OCI-LY1 (cell line): Measurements from ENCODE around the gene FTSJ3.
"Not testable (repeated sequence)": the region's sequence is repeated elsewhere in the genome, so short reads cannot be mapped to it uniquely, and the experiment has no call there.

ENCODE experiments used
- EZH2 ChIP-seq: fragments of 200-600 bp; sonication (generic), shearing (Covaris generic); IDR thresholded peaks from 2 replicates; pipeline ENCODE4 v1.8.0; 2017; ENCODE audit warnings: borderline replicate concordance, mixed run types, mild to moderate bottlenecking, antibody characterized with exemption, low read length, moderate library complexity, mixed read lengths
- TF ChIP-seq, protein P1 (sequence below): fragments of 200-600 bp; sonication (generic), shearing (Covaris generic); IDR thresholded peaks from 2 replicates; pipeline ENCODE4 v1.5.1; 2017; ENCODE audit warnings: mild to moderate bottlenecking, antibody characterized with exemption, low read length, moderate library complexity, mixed read lengths

DNA sequence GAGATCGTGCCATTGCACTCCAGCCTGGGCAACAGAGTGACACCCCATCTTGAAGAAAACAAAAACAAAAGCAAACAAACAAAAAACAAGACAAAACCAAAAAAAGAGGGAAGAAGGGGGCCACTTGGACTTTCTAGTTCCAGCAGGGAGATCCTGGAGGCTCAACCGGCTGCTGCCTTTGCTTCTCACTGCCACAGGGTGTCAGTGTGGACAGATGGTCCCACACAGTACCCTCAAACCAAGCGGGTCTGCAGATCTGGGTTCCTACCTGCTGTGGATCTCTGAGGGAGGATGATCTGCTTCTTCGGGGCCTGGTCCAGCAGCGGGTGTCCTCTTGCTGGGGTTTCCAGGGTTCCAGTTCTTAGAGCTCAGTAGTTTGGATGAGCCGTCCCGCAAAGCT, 39.2 kb upstream of the FTSJ3 start:
- TF ChIP-seq, protein P1, sequence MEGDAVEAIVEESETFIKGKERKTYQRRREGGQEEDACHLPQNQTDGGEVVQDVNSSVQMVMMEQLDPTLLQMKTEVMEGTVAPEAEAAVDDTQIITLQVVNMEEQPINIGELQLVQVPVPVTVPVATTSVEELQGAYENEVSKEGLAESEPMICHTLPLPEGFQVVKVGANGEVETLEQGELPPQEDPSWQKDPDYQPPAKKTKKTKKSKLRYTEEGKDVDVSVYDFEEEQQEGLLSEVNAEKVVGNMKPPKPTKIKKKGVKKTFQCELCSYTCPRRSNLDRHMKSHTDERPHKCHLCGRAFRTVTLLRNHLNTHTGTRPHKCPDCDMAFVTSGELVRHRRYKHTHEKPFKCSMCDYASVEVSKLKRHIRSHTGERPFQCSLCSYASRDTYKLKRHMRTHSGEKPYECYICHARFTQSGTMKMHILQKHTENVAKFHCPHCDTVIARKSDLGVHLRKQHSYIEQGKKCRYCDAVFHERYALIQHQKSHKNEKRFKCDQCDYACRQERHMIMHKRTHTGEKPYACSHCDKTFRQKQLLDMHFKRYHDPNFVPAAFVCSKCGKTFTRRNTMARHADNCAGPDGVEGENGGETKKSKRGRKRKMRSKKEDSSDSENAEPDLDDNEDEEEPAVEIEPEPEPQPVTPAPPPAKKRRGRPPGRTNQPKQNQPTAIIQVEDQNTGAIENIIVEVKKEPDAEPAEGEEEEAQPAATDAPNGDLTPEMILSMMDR, result not testable (repeated sequence)
- not testable (repeated sequence) for TF ChIP-seq EZH2
